Measurements from ENCODE around the gene ASPDH.

ASPDH gene

DNA sequence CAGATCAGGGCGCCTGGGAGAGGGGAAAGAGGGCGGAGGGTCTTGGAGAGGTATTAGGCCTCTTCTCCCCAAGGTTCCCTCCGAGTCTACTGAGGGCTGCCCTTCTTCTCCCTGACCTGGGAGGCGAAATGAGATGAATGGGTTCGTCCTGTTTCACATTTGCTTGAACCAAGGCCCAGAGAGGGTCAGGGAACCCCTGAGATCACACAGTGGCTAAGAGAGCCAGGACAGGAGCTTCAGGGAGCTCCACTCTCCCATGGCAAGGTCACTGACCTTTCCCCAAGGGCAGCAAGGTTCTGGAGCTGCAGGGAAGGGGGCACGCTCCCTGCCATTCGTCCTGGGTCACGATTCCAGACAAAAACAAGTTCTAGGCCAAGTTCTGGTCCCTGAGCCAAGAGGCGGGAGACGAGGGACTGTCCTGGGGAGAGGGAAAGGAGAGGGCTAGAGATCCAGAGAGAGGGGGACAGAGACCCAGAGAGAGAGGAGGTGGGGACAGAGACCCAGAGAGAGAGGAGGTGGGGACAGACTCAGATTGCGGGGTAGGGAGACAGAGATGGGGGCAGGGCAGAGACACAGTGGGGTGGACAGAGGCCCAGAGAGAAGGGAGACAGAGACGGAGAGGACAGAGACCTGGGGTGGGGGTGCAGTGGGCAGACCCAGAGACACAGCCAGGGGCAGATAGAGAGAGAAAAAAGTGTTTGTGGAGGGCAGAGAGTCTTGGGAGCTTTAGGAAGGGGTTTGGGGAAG is 541 bp downstream of the ASPDH start:
- DNase-seq: no peak

GRCh38 chr19:50512112-50512998 is 1.4 kb downstream of the ASPDH start:
- no peak for DNase-seq

DNA sequence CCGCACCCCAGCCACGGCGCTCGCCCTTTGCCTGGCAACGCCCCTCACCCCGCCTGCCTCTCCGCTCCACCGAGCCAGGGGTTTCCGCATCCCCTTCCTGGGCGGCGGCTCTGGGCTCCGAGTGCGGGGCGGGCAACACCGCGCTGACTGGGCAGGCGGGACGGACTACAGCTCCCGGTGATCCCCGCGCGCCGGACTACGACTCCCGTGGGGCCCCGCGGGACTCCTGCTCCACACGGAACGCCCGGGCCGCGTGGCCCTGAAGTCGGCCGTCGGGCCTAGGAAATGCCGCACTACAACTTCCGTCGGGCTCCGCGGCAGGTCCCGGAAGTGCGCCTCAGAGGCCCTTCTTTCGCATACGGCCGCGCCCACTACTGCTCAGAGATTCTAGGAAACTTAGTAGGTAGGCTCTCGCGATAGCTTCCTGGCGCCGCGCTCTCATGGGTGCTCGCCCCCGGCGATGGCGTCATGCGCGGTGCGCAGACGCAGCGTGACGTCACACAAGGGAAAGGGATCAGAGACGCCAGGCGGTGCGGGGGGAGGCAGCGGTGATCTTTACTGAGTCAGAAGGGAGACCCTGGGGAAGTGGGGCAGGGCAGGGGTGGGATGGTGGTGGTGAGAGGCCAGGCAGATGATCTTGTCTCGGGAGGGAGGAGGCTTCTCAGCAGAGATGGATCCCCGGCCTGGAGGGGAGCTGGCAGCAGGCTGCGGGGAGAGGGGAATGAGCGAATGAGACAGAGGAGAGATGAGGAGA is 2.5 kb downstream of the ASPDH start, which contains the start of gene JOSD2:
JOSD2 (minus strand) TSS at position 123 of the 754 bp plus-strand sequence. CDS start 760 bp downstream, outside the sequence.
- peak; percentile 97 for DNase-seq

DNA sequence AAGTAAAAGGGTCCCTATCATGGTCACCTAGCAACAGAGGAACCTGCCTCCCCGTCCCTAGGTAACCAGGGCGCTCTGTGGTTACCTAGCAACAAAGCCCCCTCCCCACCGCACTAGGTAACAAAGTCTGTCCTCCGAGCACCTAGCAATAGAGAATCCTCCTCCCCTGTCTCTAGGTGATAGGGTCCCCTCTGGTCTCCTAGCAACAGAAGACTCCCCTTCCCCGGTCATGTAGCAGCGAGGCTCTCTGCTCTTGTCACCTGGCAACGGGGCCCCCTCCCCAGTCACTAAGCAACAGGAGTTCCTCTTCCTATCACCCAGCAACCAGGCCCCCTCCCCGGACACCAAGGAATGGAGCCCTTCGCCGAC is 3.0 kb downstream of the ASPDH start:
- DNase-seq: no peak

GRCh38 chr19:50510121-50510670 is 3.5 kb downstream of the ASPDH start:
- no peak for DNase-seq

GRCh38 chr19:50509366-50509765 is 4.3 kb downstream of the ASPDH start:
- DNase-seq: no peak

DNA sequence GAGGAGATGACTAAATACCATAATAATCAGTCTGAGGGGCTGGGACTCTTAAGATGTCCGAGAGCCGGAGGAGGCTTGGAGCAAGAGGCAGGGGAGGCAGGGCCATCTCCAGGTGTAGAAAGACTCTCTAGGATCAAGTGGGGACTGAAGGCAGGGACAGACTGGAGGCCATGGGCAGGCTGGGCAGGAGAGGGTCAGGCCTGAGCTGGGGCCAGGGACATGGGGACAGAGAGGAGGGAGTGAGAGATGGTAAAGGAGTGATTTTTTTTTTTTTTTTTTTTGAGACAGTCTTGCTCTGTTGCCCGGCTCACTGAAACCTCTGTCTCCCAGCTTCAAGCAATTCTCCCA is 4.9 kb downstream of the ASPDH start:
- no peak for DNase-seq

DNA sequence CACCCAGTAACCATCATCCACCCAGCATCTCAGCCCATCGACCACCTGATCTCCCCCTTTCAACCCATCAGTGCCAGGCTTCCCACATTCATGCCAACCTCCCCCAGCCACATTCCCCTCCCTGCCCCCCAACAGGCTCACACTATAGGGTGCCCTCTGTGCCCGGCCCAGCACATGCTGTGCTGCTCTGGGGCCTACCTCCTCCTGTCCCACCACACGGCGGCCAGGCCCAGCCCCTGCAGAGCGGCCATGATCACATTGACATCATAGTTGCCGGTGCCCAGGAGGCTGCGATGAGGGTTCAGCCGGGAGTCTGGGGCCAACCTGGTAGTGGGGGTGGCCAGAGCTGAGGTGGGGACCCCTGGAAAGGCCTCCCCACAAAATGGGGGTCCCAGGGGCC is 6.3 kb downstream of the ASPDH start:
- DNase-seq: no peak

DNA sequence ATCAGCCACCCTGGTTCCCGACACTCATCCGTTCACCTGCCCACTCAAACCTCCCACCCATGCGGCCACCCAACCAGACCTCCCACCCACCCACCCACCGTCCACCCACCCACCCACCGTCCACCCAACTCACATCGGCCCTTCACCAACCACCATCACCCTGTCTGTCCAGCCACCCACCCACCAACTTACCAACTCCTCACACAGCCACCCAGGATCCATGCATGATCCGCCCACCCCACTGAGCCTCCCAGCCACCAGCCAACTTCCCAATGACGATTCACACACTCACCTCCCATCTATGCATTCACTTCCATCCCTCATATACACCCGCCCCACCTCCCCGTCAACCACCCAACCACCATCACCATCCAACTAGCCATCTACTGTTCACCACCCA is 7.0 kb downstream of the ASPDH start:
- no peak for DNase-seq

DNA sequence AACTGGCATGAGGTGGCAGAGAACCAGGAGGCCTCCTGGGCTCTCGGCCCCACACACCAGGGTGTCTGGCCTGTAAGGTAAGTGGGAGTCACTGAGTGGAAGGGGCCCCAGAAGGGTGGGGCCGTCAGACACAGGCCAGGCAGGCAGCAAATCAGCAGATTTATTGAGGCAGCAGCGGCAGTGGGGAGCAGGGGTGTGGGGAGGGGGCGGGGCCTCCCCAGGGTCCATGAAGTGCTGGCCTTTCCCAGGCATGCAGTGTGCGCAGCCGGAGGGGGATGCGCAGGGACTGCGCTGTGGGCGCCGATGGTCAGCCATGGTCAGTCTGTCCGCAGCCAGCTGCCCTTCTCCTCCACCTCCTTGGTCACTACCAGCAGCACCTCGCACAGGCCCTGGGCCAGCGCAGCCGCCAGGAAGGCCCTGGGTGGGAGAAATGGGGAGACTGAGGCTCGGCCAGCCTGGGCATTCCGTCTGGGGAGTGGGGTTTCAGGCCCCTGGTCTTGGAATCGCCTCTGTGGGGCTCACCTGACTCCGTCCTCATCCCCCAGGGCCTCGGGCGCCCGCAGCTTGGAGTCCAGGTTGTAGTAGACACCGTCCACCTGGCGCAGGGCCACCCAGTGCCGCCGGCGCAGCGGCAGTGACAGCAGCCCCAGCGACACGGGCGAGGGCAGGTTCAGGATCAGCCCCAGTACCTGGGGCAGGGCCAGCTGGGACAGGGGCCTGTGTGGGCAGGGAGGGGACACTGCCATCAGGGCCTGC is 7.7 kb downstream of the ASPDH start:
- no peak for DNase-seq

GRCh38 chr19:50501568-50502475 is 11.9 kb downstream of the ASPDH start:
- no peak for DNase-seq

GRCh38 chr19:50501186-50501567 is 12.5 kb downstream of the ASPDH start:
- DNase-seq: no peak

DNA sequence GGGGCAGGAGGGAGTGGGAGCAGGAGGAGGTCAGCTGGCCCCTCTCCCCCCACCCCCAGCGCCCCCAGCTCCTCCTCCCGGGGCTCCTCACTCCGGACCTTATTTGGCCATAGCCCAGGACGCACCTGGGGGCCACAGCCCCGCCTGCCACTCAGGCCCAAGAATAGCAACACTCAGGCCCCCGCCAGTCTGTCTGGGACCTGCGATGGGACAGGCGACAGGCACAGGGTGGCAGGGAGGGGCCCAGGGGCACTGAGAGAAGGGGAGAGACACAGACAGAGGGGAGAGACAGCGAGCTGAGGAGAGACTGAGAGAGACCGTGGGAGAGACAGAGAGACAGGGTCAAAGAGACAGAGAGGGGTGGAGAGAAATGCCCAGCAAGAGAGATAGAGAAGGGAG is 13.0 kb downstream of the ASPDH start:
- DNase-seq: no peak

- DNase-seq: no peak
Observed at GRCh38 chr19:50500060-50500752, 13.5 kb downstream of the ASPDH start.

- DNase-seq: no peak
Observed at GRCh38 chr19:50498219-50499056, 15.3 kb downstream of the ASPDH start.

- DNase-seq: no peak
Observed at GRCh38 chr19:50497022-50497405, 16.7 kb downstream of the ASPDH start.

GRCh38 chr19:50496189-50497021 is 17.3 kb downstream of the ASPDH start:
- no peak for DNase-seq

DNA sequence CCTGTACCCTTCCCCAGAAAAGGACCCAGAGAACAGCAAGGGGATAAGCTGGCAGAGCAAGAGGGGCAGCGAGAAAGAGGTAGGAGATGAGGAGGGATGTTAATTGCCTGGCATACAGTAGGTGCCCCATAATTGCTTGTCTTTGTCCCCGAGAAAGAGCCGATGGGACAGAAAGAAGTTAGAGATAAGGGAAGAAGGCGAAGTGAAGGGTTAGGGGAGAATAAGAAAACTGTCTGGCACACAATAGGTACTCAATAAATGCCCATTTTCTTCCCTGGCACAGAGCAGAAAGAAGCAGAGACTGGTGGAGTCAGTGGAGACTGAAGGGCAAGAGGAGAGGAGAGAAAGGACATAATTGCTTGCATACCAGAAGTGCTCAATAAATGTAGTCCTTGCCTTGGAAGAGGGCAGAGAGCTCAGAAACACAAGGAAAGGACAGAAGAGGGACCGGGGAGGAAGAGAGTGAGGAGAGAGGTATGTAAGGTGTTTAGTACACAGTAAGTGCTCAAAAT is 18.6 kb downstream of the ASPDH start:
- DNase-seq: no peak

Data from activated naive CD4-positive, alpha-beta T cell treated with Interleukin-2 at 50 U/mL for 16 hours (primary cell).